ENCODE measurements around the gene TRIM44.
"Not testable (repeated sequence)": the region's sequence is repeated elsewhere in the genome, so short reads cannot be mapped to it uniquely, and the experiment has no call there.

GRCh38 chr11:35770425-35770824 lies 107.8 kb downstream of the TRIM44 start:
- TF ChIP-seq POLR2A, CTCF (IDR thresholded peaks at IDR 0.05): not testable (repeated sequence)

All from esophagus squamous epithelium (tissue), 4 donors.